Endothelial cell of umbilical vein (primary cell): Measurements from ENCODE around the gene HIVEP3. TPM values are rescaled to one million over a fixed set of nuclear protein-coding genes. Genes with fewer than 3 reads are reported as not detected.

Experiments
- BruUV-seq: library from RNA; stranded (reverse); fragments of 400-500 nt; replicated peaks from 2 replicates; lab custom pipeline; 2021; lab: Mats Ljungman, UMichigan
- CTCF ChIA-PET: fragments of 300-600, 350-600 bp; sonication (Branson Sonifier 250); formaldehyde crosslinking; loops from one replicate; lab custom pipeline; 2021; ENCODE audit warnings: antibody characterized with exemption, inconsistent platforms; lab: Charles Lee
- POLR2A ChIA-PET: fragments of 300-600, 350-600 bp; sonication (Branson Sonifier 250); formaldehyde crosslinking; loops from one replicate; lab custom pipeline; 2021; ENCODE audit warnings: antibody characterized with exemption, inconsistent platforms; lab: Charles Lee
- DNase-seq: peaks from one replicate; pipeline ENCODE4 v3.0.0-alpha.2; 2011; ENCODE audit warnings: low read depth, low spot score
- FAIRE-seq: peaks from 2 replicates; lab custom pipeline; 2011; peaks lifted over from hg19 to GRCh38; lab: Jason Lieb, UNC
- H2AFZ ChIP-seq: 2 replicates; pipeline ENCODE4 v1.6.0; 2012; ENCODE audit warnings: low read depth, low read length, control low read depth, inconsistent platforms
- H3K27ac ChIP-seq: 2 replicates; pipeline ENCODE4 v1.5.1; 2011; ENCODE audit warnings: low read depth, mild to moderate bottlenecking, control low read depth, low read length, moderate library complexity; ENCODE audit not compliant: insufficient read depth
- H3K27me3 ChIP-seq, 2 experiments: 2 replicates each; pipeline versions ENCODE4 v1.6.0 to v1.6.1; 2011; ENCODE audit warnings: low read length in 2 of 2, mixed read lengths in 1 of 2; ENCODE audit not compliant: control insufficient read depth in 2 of 2, insufficient read depth in 2 of 2
- H3K36me3 ChIP-seq, 2 experiments: 2 replicates in 1 of 2; 3 replicates in 1 of 2; pipeline ENCODE4 v1.5.1; 2011; ENCODE audit warnings: low read length in 2 of 2, mild to moderate bottlenecking in 1 of 2, moderate library complexity in 1 of 2; ENCODE audit not compliant: control insufficient read depth in 2 of 2, insufficient read depth in 2 of 2; ENCODE audit errors: extremely low read depth in 1 of 2
- H3K4me1 ChIP-seq: 3 replicates; pipeline ENCODE4 v1.5.1; 2011; ENCODE audit warnings: mild to moderate bottlenecking, low read length; ENCODE audit not compliant: control insufficient read depth, insufficient read depth; ENCODE audit errors: extremely low read depth
- H3K4me2 ChIP-seq: 2 replicates; pipeline ENCODE4 v1.6.1; 2011; ENCODE audit warnings: low read length, control low read depth, mixed read lengths; ENCODE audit not compliant: insufficient read depth
- H3K4me3 ChIP-seq, 3 experiments: fragments of 200-600 bp in 1 of 3; sonication (generic), shearing (Covaris generic) in 1 of 3; replicated peaks in 1 of 3; 2 replicates each; pipeline ENCODE4 v1.5.1; 2011 to 2016; ENCODE audit warnings: control low read depth in 3 of 3, low read length in 3 of 3, mild to moderate bottlenecking in 2 of 3, inconsistent platforms in 1 of 3, low read depth in 1 of 3, moderate library complexity in 1 of 3; ENCODE audit not compliant: insufficient read depth in 1 of 3
- H3K79me2 ChIP-seq: 2 replicates; pipeline ENCODE4 v1.6.0; 2012; ENCODE audit warnings: low read length, inconsistent platforms; ENCODE audit not compliant: control insufficient read depth, insufficient read depth
- H3K9ac ChIP-seq: replicated peaks from 2 replicates; pipeline ENCODE3; 2011; ENCODE audit warnings: low read length, control low read depth; ENCODE audit not compliant: insufficient read depth; ENCODE audit errors: extremely low read depth
- H3K9me1 ChIP-seq: replicated peaks from 3 replicates; pipeline ENCODE4 v1.6.0; 2011; ENCODE audit warnings: mild to moderate bottlenecking, low read length; ENCODE audit not compliant: control insufficient read depth, insufficient read depth; ENCODE audit errors: extremely low read depth
- H3K9me3 ChIP-seq: replicated peaks from 2 replicates; pipeline ENCODE4 v1.5.1; 2012; ENCODE audit warnings: low read length, inconsistent platforms; ENCODE audit not compliant: control insufficient read depth, insufficient read depth
- H4K20me1 ChIP-seq: replicated peaks from 2 replicates; pipeline ENCODE3; 2011; ENCODE audit warnings: mild to moderate bottlenecking, low read length; ENCODE audit not compliant: control insufficient read depth, insufficient read depth; ENCODE audit errors: extremely low read depth
- EZH2 ChIP-seq: IDR thresholded peaks from 2 replicates; pipeline ENCODE4 v1.6.1; 2012; ENCODE audit warnings: borderline replicate concordance, low read depth, mild to moderate bottlenecking, moderate library complexity, low read length, inconsistent platforms; ENCODE audit not compliant: severe bottlenecking
- FOS ChIP-seq: IDR thresholded peaks from 2 replicates; pipeline ENCODE4 v1.6.1; 2011; ENCODE audit warnings: mild to moderate bottlenecking, low read length, moderate library complexity, borderline replicate concordance; ENCODE audit not compliant: insufficient read depth
- GATA2 ChIP-seq: IDR thresholded peaks from 2 replicates; pipeline ENCODE4 v1.7.0; 2011; ENCODE audit warnings: low read depth, mild to moderate bottlenecking, moderate library complexity, mixed read lengths, low read length; ENCODE audit not compliant: insufficient read length, insufficient read depth
- JUN ChIP-seq: IDR thresholded peaks from 2 replicates; pipeline ENCODE4 v1.6.1; 2011; ENCODE audit warnings: borderline replicate concordance, low read depth; ENCODE audit not compliant: insufficient read length, insufficient read depth
- MYC ChIP-seq: IDR thresholded peaks from one replicate; pipeline ENCODE4 v1.6.1; 2011; ENCODE audit warnings: mild to moderate bottlenecking, low read depth, low read length
- POLR2A ChIP-seq: IDR thresholded peaks from 2 replicates; pipeline ENCODE4 v1.6.1; 2012; ENCODE audit warnings: low read depth, mild to moderate bottlenecking, control low read depth, low read length
- POLR2AphosphoS5 ChIP-seq: IDR thresholded peaks from 2 replicates; pipeline ENCODE4 v1.6.1; 2012; ENCODE audit warnings: low read depth, mild to moderate bottlenecking, control low read depth, low read length, moderate library complexity; ENCODE audit not compliant: insufficient read depth
- dilution Hi-C: fragments of 300-500 bp; cut with MboI; formaldehyde crosslinking; loops from one replicate; pipeline ENCODE4 v1.15.0; 2019; ENCODE audit warnings: low sequenced_read_pairs; ENCODE audit not compliant: extremely low pct_ligation_motif_present
- intact Hi-C: fragments of 100-400 bp; cut with micrococcal nuclease; formaldehyde crosslinking; loops from one replicate; pipeline ENCODE4 v1.10.0; 2022
- polyA plus RNA-seq, 4 experiments: library from polyadenylated mRNA; depleted of rRNA in 3 of 4; stranded (reverse) in 3 of 4; unstranded in 1 of 4; fragments of >200 nt; gene quantifications; 2 replicates each; pipeline versions ENCODE4 v1.2.1 to v1.2.3, GENCODE V29; 2011 to 2012; ENCODE audit warnings: missing spikeins in 1 of 4
- total RNA-seq: library from RNA; stranded (reverse); gene quantifications from 2 replicates; pipeline ENCODE4 v1.2.3, GENCODE V29; 2021
- TF ChIP-seq, protein P1 (sequence below): IDR thresholded peaks from 2 replicates; pipeline ENCODE4 v1.6.1; 2011; ENCODE audit not compliant: insufficient read depth, insufficient read length
- TF ChIP-seq, protein P2 (sequence below), 2 donors: IDR thresholded peaks; 1 replicate in 1 of 2; 2 replicates in 1 of 2; pipeline ENCODE4 v1.5.1; 2011; ENCODE audit warnings: low read length in 2 of 2, mild to moderate bottlenecking in 2 of 2, moderate library complexity in 2 of 2, control low read depth in 1 of 2, inconsistent platforms in 1 of 2, low read depth in 1 of 2; ENCODE audit not compliant: insufficient read depth in 1 of 2; ENCODE audit errors: extremely low read depth in 1 of 2

Gene HIVEP3
- total and polyA plus RNA-seq, 2 donors (not counting 3 experiments of a cell fraction or from before 2014, with no cell fraction given): 3.4 to 4.0 TPM

- H3K9ac ChIP-seq: no peak overlapping the region
- DNase-seq (no peak), FAIRE-seq (no peak)
- ChIA-PET CTCF (interaction anchor here (1.3 kb wide), 1 partner anchor 11 kb away, joined by 5 read pairs; no protein-coding TSS in a partner anchor), POLR2A (no interaction called here)
- no peaks in the 10 kb centered on the region for H3K27me3 ChIP-seq
- H3K9me3 ChIP-seq: no peaks in the 10 kb centered on the region
- dilution Hi-C loops: no loop called here
- H3K4me2 ChIP-seq: no peak overlapping the region
- TF ChIP-seq EZH2: no peak
- no peak for TF ChIP-seq POLR2A
- TF ChIP-seq MYC: no peak
- TF ChIP-seq, protein P1, sequence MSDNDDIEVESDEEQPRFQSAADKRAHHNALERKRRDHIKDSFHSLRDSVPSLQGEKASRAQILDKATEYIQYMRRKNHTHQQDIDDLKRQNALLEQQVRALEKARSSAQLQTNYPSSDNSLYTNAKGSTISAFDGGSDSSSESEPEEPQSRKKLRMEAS: no peak
- no peak for TF ChIP-seq POLR2AphosphoS5
- TF ChIP-seq GATA2: no peak
- no peak for TF ChIP-seq FOS
- TF ChIP-seq JUN: no peak
- TF ChIP-seq, protein P2, sequence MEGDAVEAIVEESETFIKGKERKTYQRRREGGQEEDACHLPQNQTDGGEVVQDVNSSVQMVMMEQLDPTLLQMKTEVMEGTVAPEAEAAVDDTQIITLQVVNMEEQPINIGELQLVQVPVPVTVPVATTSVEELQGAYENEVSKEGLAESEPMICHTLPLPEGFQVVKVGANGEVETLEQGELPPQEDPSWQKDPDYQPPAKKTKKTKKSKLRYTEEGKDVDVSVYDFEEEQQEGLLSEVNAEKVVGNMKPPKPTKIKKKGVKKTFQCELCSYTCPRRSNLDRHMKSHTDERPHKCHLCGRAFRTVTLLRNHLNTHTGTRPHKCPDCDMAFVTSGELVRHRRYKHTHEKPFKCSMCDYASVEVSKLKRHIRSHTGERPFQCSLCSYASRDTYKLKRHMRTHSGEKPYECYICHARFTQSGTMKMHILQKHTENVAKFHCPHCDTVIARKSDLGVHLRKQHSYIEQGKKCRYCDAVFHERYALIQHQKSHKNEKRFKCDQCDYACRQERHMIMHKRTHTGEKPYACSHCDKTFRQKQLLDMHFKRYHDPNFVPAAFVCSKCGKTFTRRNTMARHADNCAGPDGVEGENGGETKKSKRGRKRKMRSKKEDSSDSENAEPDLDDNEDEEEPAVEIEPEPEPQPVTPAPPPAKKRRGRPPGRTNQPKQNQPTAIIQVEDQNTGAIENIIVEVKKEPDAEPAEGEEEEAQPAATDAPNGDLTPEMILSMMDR (IDR thresholded peaks at IDR 0.05; ENCODE audit: extremely low read depth in 1 of 2, insufficient read depth in 1 of 2, low read depth in 1 of 2, low read length in 2 of 2): no peak
- H3K36me3 ChIP-seq: no peaks in the 10 kb centered on the region
- BruUV-seq: no TSS peak
- H2AFZ ChIP-seq: no peak overlapping the region
- intact Hi-C loops: no loop called here
- no peaks in the 10 kb centered on the region for H3K4me1 ChIP-seq
- H3K79me2 ChIP-seq: no peaks in the 10 kb centered on the region
- H3K9me1 ChIP-seq: no peaks in the 10 kb centered on the region
- no peak overlapping the region for H3K27ac ChIP-seq
- H4K20me1 ChIP-seq: no peaks in the 10 kb centered on the region
- no peak overlapping the region for H3K4me3 ChIP-seq
Measured at GRCh38 chr1:41822866-41823265, 95.9 kb downstream of the HIVEP3 start.
